B cell (primary cell): ENCODE results near the gene CYP2D6. TPM values are rescaled to one million over a fixed set of nuclear protein-coding genes. Genes with fewer than 3 reads are reported as not detected.
"Not testable (repeated sequence)": the region's sequence is repeated elsewhere in the genome, so short reads cannot be mapped to it uniquely, and the experiment has no call there.

Experiments used
- ATAC-seq: fragments of 200-7000 bp; cut with Tn5 transposase; one replicate; pipeline ENCODE4 v1.10.0; 2021; ENCODE audit warnings: low read depth, mild to moderate bottlenecking, moderate number of reproducible peaks, moderate library complexity
- CTCF ChIA-PET: fragments of 350-600 bp; sonication (Branson Sonifier 250); formaldehyde crosslinking; loops from one replicate; lab custom pipeline; 2021; ENCODE audit warnings: antibody characterized with exemption, inconsistent platforms; lab: Charles Lee
- POLR2A ChIA-PET: fragments of 350-600 bp; sonication (Branson Sonifier 250); formaldehyde crosslinking; loops from one replicate; lab custom pipeline; 2021; ENCODE audit warnings: antibody characterized with exemption; lab: Charles Lee
- DNase-seq: peaks from one replicate; pipeline ENCODE4 v3.0.0; 2013
- H2AFZ ChIP-seq: 2 replicates; pipeline ENCODE4 v1.6.1; 2012; ENCODE audit warnings: mild to moderate bottlenecking, low read depth, low read length; ENCODE audit not compliant: insufficient read depth, poor library complexity, severe bottlenecking
- H3K27ac ChIP-seq, 2 donors: 1 replicate in 1 of 2; 2 replicates in 1 of 2; pipeline ENCODE4 v1.5.1; 2012 to 2013; ENCODE audit warnings: low read length in 2 of 2, mild to moderate bottlenecking in 2 of 2, moderate library complexity in 1 of 2
- H3K27me3 ChIP-seq, 4 experiments: fragments of 200-600 bp in 1 of 4; sonication (generic) in 1 of 4; replicated peaks in 1 of 4; 1 replicate in 2 of 4; 2 replicates in 2 of 4; pipeline versions ENCODE4 v1.6.1 to v1.7.0; 2013 to 2016; ENCODE audit warnings: low read length in 3 of 4, mild to moderate bottlenecking in 2 of 4, mixed read lengths in 1 of 4, moderate library complexity in 1 of 4; ENCODE audit not compliant: insufficient read depth in 4 of 4, control insufficient read depth in 3 of 4; ENCODE audit errors: control extremely low read depth in 1 of 4
- H3K36me3 ChIP-seq, 2 experiments: replicated peaks in 1 of 2; 1 replicate in 1 of 2; 2 replicates in 1 of 2; pipeline versions ENCODE4 v1.6.1 to v1.7.1; 2013; ENCODE audit warnings: low read length in 1 of 2; ENCODE audit not compliant: insufficient read depth in 2 of 2, control insufficient read depth in 1 of 2; ENCODE audit errors: control extremely low read depth in 1 of 2, extremely low read depth in 1 of 2
- H3K4me1 ChIP-seq, 2 donors: fragments of 200-600 bp in 1 of 2; sonication (generic) in 1 of 2; 1 replicate in 1 of 2; 2 replicates in 1 of 2; pipeline versions ENCODE4 v1.5.1 to v1.6.1; 2013 to 2017; ENCODE audit warnings: low read length in 2 of 2; ENCODE audit not compliant: control insufficient read depth in 2 of 2, insufficient read depth in 2 of 2
- H3K4me2 ChIP-seq: replicated peaks from 2 replicates; pipeline ENCODE3; 2012; ENCODE audit warnings: mild to moderate bottlenecking, low read depth, low read length; ENCODE audit not compliant: poor library complexity, severe bottlenecking
- H3K4me3 ChIP-seq, 5 experiments: fragments of 200-600 bp in 1 of 5; sonication (generic) in 1 of 5; 1 replicate in 3 of 5; 2 replicates in 2 of 5; pipeline versions ENCODE4 v1.5.1 to v1.7.0; 2011 to 2016; ENCODE audit warnings: low read length in 4 of 5, mild to moderate bottlenecking in 4 of 5, low read depth in 2 of 5, control low read depth in 1 of 5, moderate library complexity in 1 of 5; ENCODE audit not compliant: insufficient read depth in 1 of 5; ENCODE audit errors: control extremely low read depth in 1 of 5, extremely low read depth in 1 of 5
- H3K79me2 ChIP-seq: fragments of 200-600 bp; sonication (generic); one replicate; pipeline ENCODE4 v1.6.0; 2016; ENCODE audit warnings: low read length; ENCODE audit not compliant: control insufficient read depth, insufficient read depth
- H3K9ac ChIP-seq: fragments of 200-600 bp; sonication (generic); 2 replicates; pipeline ENCODE4 v1.6.1; 2017; ENCODE audit warnings: mild to moderate bottlenecking, low read length, moderate library complexity
- H3K9me3 ChIP-seq, 3 donors: one replicate each; pipeline versions ENCODE4 v1.6.1 to v1.7.1; 2013; ENCODE audit warnings: low read length in 2 of 3; ENCODE audit not compliant: control insufficient read depth in 2 of 3, insufficient read depth in 1 of 3; ENCODE audit errors: control extremely low read depth in 1 of 3
- H4K20me1 ChIP-seq: 2 replicates; pipeline ENCODE4 v1.6.0; 2012; ENCODE audit warnings: mild to moderate bottlenecking, low read length; ENCODE audit not compliant: insufficient read depth, control insufficient read depth, poor library complexity, severe bottlenecking
- H3K27ac Mint-ChIP-seq: one replicate; pipeline ENCODE4 v1.8.0; 2021; ENCODE audit warnings: mixed read lengths
- H3K27me3 Mint-ChIP-seq: one replicate; pipeline ENCODE4 v1.8.0; 2021; ENCODE audit warnings: mixed read lengths
- H3K4me1 Mint-ChIP-seq: one replicate; pipeline ENCODE4 v1.8.0; 2021; ENCODE audit warnings: mixed read lengths
- H3K4me3 Mint-ChIP-seq: one replicate; pipeline ENCODE4 v1.8.0; 2021; ENCODE audit warnings: mixed read lengths
- H3K9me3 Mint-ChIP-seq: one replicate; pipeline ENCODE4 v1.8.0; 2022; ENCODE audit warnings: mixed read lengths; ENCODE audit not compliant: insufficient read depth
- EZH2 ChIP-seq: IDR thresholded peaks from 2 replicates; pipeline ENCODE4 v1.6.1; 2012; ENCODE audit warnings: borderline replicate concordance, low read depth, mild to moderate bottlenecking, moderate library complexity, low read length; ENCODE audit not compliant: insufficient read depth, poor library complexity, severe bottlenecking
- WGBS: methylation state at CpG from one replicate; pipeline ENCODE4 v1.1.5; 2013; ENCODE audit warnings: missing lambda C conversion rate; ENCODE audit not compliant: insufficient coverage; 5-methylcytosine and 5-hydroxymethylcytosine counted together
- intact Hi-C: fragments of 100-400 bp; cut with micrococcal nuclease; formaldehyde crosslinking; loops from one replicate; pipeline ENCODE4 v1.10.0; 2022
- polyA plus RNA-seq: library from polyadenylated mRNA; depleted of rRNA; stranded (reverse); fragments of >200 nt; gene quantifications from 2 replicates; pipeline ENCODE4 v1.2.3, GENCODE V29; 2012
- total RNA-seq, 2 donors: library from RNA; stranded (reverse); fragments of 120-200 nt in 1 of 2; gene quantifications; 1 replicate in 1 of 2; 2 replicates in 1 of 2; pipeline versions ENCODE4 v1.2.3 to v1.2.4, GENCODE V29; 2013 to 2022
- TF ChIP-seq, protein P1 (sequence below): fragments of 200-600 bp; IDR thresholded peaks from one replicate; pipeline ENCODE4 v1.8.0; 2022; ENCODE audit warnings: antibody characterized with exemption, mild to moderate bottlenecking

The CYP2D6 gene
- total and polyA plus RNA-seq, 2 donors (not counting 1 experiment from before 2014, with no cell fraction given) = 3.1 to 3.9 TPM

DNA sequence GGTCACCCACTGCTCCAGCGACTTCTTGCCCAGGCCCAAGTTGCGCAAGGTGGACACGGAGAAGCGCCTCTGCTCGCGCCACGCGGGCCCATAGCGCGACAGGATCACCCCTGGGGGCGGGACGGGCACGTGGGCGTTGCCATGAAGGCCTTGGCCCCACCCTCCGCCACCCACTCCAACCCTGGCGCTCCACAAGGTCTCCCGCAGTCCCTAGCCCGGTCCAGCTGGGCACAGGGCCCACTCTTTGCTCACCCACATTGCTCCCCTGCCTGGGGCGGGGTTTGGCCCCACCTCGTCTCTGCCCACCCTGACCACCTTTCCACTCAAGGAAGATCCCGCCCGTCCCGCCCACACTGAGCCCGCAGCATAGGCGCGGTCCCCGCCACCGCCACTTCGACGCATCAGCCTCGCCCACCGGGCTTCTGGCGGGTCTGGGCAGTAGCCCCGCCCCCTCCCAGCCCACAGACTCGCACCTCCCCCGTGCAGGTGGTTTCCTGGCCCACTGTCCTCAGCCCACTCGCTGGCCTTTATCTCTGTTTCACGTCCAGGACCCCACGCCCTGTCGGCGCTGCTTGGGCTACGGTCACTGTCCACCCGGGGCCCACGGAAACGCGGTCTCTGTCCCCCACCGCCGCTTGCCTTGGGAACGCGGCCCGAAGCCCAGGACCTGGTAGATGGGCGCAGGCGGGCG lies 12.3 kb upstream of the CYP2D6 start:
- no peaks in the 10 kb centered on the region for H3K9me3 Mint-ChIP-seq
- H2AFZ ChIP-seq = no peak overlapping the region
- H3K27ac ChIP-seq = no peak overlapping the region
- POLR2A ChIA-PET = no interaction called here
- H3K36me3 ChIP-seq = no peaks in the 10 kb centered on the region
- DNase-seq (no peak), ATAC-seq (no peak)
- H3K27ac Mint-ChIP-seq = no peak overlapping the region
- H3K27me3 Mint-ChIP-seq = no peaks in the 10 kb centered on the region
- no peak for TF ChIP-seq EZH2
- TF ChIP-seq, protein P1, sequence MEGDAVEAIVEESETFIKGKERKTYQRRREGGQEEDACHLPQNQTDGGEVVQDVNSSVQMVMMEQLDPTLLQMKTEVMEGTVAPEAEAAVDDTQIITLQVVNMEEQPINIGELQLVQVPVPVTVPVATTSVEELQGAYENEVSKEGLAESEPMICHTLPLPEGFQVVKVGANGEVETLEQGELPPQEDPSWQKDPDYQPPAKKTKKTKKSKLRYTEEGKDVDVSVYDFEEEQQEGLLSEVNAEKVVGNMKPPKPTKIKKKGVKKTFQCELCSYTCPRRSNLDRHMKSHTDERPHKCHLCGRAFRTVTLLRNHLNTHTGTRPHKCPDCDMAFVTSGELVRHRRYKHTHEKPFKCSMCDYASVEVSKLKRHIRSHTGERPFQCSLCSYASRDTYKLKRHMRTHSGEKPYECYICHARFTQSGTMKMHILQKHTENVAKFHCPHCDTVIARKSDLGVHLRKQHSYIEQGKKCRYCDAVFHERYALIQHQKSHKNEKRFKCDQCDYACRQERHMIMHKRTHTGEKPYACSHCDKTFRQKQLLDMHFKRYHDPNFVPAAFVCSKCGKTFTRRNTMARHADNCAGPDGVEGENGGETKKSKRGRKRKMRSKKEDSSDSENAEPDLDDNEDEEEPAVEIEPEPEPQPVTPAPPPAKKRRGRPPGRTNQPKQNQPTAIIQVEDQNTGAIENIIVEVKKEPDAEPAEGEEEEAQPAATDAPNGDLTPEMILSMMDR = no peak
- no peaks in the 10 kb centered on the region for H3K9me3 ChIP-seq
- intact Hi-C loops = no loop called here
- H3K4me3 Mint-ChIP-seq = no peak overlapping the region
- 94% methylated on average over 52 of the region's 54 CpGs for WGBS
- no peaks in the 10 kb centered on the region for H3K79me2 ChIP-seq
- no peak overlapping the region for H3K9ac ChIP-seq
- H3K27me3 ChIP-seq = no peaks in the 10 kb centered on the region
- CTCF ChIA-PET = no interaction called here
- H4K20me1 ChIP-seq = no peaks in the 10 kb centered on the region
- H3K4me1 Mint-ChIP-seq = no peaks in the 10 kb centered on the region
- H3K4me2 ChIP-seq = no peak overlapping the region
- H3K4me3 ChIP-seq = no peak overlapping the region
- H3K4me1 ChIP-seq = no peaks in the 10 kb centered on the region

DNA sequence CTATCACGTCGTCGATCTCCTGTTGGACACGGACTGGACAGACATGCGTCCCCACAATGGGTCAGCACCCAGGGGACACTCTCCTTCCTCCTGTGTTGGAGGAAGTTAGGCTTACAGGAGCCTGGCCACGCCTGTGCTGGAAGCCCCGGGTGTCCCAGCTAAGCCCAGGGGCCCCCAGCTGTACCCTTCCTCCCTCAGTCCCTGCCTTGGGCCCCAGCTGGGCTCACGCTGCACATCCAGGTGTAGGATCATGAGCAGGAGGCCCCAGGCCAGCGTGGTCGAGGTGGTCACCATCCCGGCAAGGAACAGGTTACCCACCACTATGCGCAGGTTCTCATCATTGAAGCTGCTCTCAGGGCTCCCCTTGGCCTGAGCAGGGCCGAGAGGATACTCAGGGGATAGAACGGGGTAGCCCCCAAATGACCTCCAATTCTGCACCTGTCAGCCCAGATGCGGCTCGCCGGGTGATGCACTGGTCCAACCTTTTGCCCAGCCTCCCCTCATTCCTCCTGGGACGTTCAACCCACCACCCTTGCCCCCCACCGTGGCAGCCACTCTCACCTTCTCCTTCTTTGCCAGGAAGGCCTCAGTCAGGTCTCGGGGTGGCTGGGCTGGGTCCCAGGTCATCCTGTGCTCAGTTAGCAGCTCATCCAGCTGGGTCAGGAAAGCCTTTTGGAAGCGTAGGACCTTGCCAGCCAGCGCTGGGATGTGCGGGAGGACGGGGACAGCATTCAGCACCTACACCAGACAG lies 10.9 kb upstream of the CYP2D6 start:
- WGBS = 95% methylated on average over 21 of the region's 24 CpGs
- H3K4me1 ChIP-seq, intact Hi-C loops, H3K9ac ChIP-seq, DNase-seq, H3K9me3 Mint-ChIP-seq, H3K4me3 Mint-ChIP-seq, H3K4me1 Mint-ChIP-seq, H3K9me3 ChIP-seq, H3K27me3 ChIP-seq, H3K27me3 Mint-ChIP-seq, H3K4me3 ChIP-seq, H3K27ac Mint-ChIP-seq, POLR2A ChIA-PET, H3K4me2 ChIP-seq, H3K79me2 ChIP-seq, H4K20me1 ChIP-seq, ATAC-seq, H3K27ac ChIP-seq, H2AFZ ChIP-seq, CTCF ChIA-PET, H3K36me3 ChIP-seq: not testable (repeated sequence)

DNA sequence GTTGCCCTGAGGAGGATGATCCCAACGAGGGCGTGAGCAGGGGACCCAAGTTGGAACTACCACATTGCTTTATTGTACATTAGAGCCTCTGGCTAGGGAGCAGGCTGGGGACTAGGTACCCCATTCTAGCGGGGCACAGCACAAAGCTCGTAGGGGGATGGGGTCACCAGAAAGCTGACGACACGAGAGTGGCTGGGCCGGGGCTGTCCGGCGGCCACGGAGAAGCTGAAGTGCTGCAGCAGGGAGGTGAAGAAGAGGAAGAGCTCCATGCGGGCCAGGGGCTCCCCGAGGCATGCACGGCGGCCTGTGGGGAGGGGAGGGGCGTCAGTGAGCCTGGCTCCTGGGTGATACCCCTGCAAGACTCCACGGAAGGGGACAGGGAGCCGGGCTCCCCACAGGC lies 9.5 kb upstream of the CYP2D6 start:
- H3K9ac ChIP-seq, H3K79me2 ChIP-seq, ATAC-seq, H2AFZ ChIP-seq, H3K4me3 ChIP-seq, H3K27ac ChIP-seq, H3K4me1 Mint-ChIP-seq, H3K4me2 ChIP-seq, H3K4me3 Mint-ChIP-seq, CTCF ChIA-PET, H3K9me3 ChIP-seq, H4K20me1 ChIP-seq, H3K4me1 ChIP-seq, H3K27me3 Mint-ChIP-seq, POLR2A ChIA-PET, H3K9me3 Mint-ChIP-seq, H3K27me3 ChIP-seq, H3K36me3 ChIP-seq, H3K27ac Mint-ChIP-seq, DNase-seq, intact Hi-C loops: not testable (repeated sequence)
- WGBS = 85% methylated on average over 4 of the region's 17 CpGs
